Dedifferentiated amniotic fluid mesenchymal stem cell (primary cell): ENCODE data around the gene SEC23B.
"Not testable (repeated sequence)": the region's sequence is repeated elsewhere in the genome, so short reads cannot be mapped to it uniquely, and the experiment has no call there.

ENCODE experiments used
- DNase-seq: peaks from one replicate; pipeline ENCODE4 v3.0.0-alpha.2; 2016; ENCODE audit errors: extremely low spot score

Gene SEC23B

GRCh38 chr20:18507218-18508191, at the start of gene SEC23B:
TSS of gene SEC23B (plus strand) at chr20:18507940. CDS start at chr20:18510836, 2,896 bp downstream.
- DNase-seq: peak; percentile 97

- no peak for DNase-seq
Observed at GRCh38 chr20:18465536-18466200, 42.1 kb upstream of the SEC23B start.

- no peak for DNase-seq
Observed at GRCh38 chr20:18466574-18466893, 41.2 kb upstream of the SEC23B start.

GRCh38 chr20:18466894-18467730, 40.6 kb upstream of the SEC23B start, which contains the start of the genes DZANK1 and POLR3F:
TSS of gene DZANK1 (minus strand) at chr20:18467030. CDS start at chr20:18465358, 1,672 bp downstream.
TSS of gene POLR3F (plus strand) at chr20:18467390. CDS start at chr20:18467507, 117 bp downstream.
- peak; percentile 95 for DNase-seq

GRCh38 chr20:18477218-18477617, 30.5 kb upstream of the SEC23B start:
- DNase-seq: no peak

- no peak for DNase-seq
Observed at GRCh38 chr20:18477821-18478220, 29.9 kb upstream of the SEC23B start.

- DNase-seq: no peak
Observed at GRCh38 chr20:18481596-18481995, 26.1 kb upstream of the SEC23B start.

GRCh38 chr20:18488301-18488700, 19.4 kb upstream of the SEC23B start:
- no peak for DNase-seq

GRCh38 chr20:18496042-18496441, 11.7 kb upstream of the SEC23B start:
- DNase-seq: no peak

- DNase-seq: peak; percentile 70
Observed at GRCh38 chr20:18496740-18497592, 10.8 kb upstream of the SEC23B start, which contains the start of gene RBBP9. TSS of gene RBBP9 (minus strand) at chr20:18497225. CDS start at chr20:18497167, 58 bp downstream.

GRCh38 chr20:18497603-18498002, 10.1 kb upstream of the SEC23B start:
- no peak for DNase-seq

GRCh38 chr20:18501672-18502071, 6.1 kb upstream of the SEC23B start:
- not testable (repeated sequence) for DNase-seq

- no peak for DNase-seq
Observed at GRCh38 chr20:18504479-18505060, 3.2 kb upstream of the SEC23B start.

- DNase-seq: no peak
Observed at GRCh38 chr20:18506744-18507143, 996 bp upstream of the SEC23B start.

GRCh38 chr20:18511571-18511970, 3.8 kb downstream of the SEC23B start:
- DNase-seq: no peak

GRCh38 chr20:18513208-18513607, 5.5 kb downstream of the SEC23B start:
- no peak for DNase-seq

GRCh38 chr20:18514127-18514526, 6.4 kb downstream of the SEC23B start:
- DNase-seq: no peak

- no peak for DNase-seq
Observed at GRCh38 chr20:18515973-18516372, 8.2 kb downstream of the SEC23B start.

- DNase-seq: not testable (repeated sequence)
Observed at GRCh38 chr20:18522066-18522465, 14.3 kb downstream of the SEC23B start.

- DNase-seq: no peak
Observed at GRCh38 chr20:18523066-18523465, 15.3 kb downstream of the SEC23B start.
